Gastroesophageal sphincter (tissue), 3 donors: Measurements from ENCODE around the gene P3H1.

Experiments used
- CTCF ChIP-seq, 4 experiments: fragments of 200-600 bp in 2 of 4; fragments of 450-650 bp in 2 of 4; sonication (generic) in 1 of 4; IDR thresholded peaks; one replicate each; pipeline ENCODE4 v1.5.1; 2017 to 2019; ENCODE audit warnings: antibody characterized with exemption in 4 of 4, mild to moderate bottlenecking in 2 of 4, moderate library complexity in 2 of 4
- EP300 ChIP-seq: sonication (generic); formaldehyde crosslinking; IDR thresholded peaks from one replicate; pipeline ENCODE4 v1.6.1; 2017; ENCODE audit warnings: antibody characterized with exemption, mild to moderate bottlenecking
- POLR2A ChIP-seq, 2 donors: fragments of 450-650 bp; IDR thresholded peaks; one replicate each; pipeline ENCODE4 v1.6.1; 2017; ENCODE audit warnings: antibody characterized with exemption in 2 of 2, mild to moderate bottlenecking in 2 of 2, moderate library complexity in 1 of 2

GRCh38 chr1:42776502-42776901, 9.7 kb upstream of the P3H1 start:
- TF ChIP-seq CTCF (IDR thresholded peaks at IDR 0.05) (no peak), POLR2A (IDR thresholded peaks at IDR 0.05) (no peak), EP300 (no peak)
